HG03469 (cell line): ENCODE data around the gene SRGAP1.

Experiments used
- ATAC-seq: cut with Tn5 transposase; IDR thresholded peaks from one replicate; pipeline ENCODE4 v1.9.1; 2021; ENCODE audit warnings: mild to moderate bottlenecking, moderate library complexity, moderate number of reproducible peaks; ENCODE audit not compliant: unreplicated experiment

SRGAP1 gene

GRCh38 chr12:63929426-63929825 is 84.9 kb downstream of the SRGAP1 start:
- ATAC-seq, result no peak

- no peak for ATAC-seq
These were observed 86.5 kb downstream of the SRGAP1 start for GRCh38 chr12:63930971-63931370.

- no peak for ATAC-seq
These were observed 87.2 kb downstream of the SRGAP1 start for GRCh38 chr12:63931703-63932102.

- no peak for ATAC-seq
These were observed 90.4 kb downstream of the SRGAP1 start for GRCh38 chr12:63934936-63935335.

- ATAC-seq, result no peak
These were observed 90.9 kb downstream of the SRGAP1 start for GRCh38 chr12:63935361-63935760.

GRCh38 chr12:63937378-63938316 is 93.1 kb downstream of the SRGAP1 start:
- ATAC-seq, result no peak

GRCh38 chr12:63940310-63941005 is 96.0 kb downstream of the SRGAP1 start:
- no peak for ATAC-seq

- no peak for ATAC-seq
These were observed 96.8 kb downstream of the SRGAP1 start for GRCh38 chr12:63941166-63941800.

- ATAC-seq, result no peak
These were observed 97.4 kb downstream of the SRGAP1 start for GRCh38 chr12:63941879-63942278.

GRCh38 chr12:63942464-63943241 is 98.2 kb downstream of the SRGAP1 start:
- ATAC-seq, result no peak

- no peak for ATAC-seq
These were observed 99.6 kb downstream of the SRGAP1 start for GRCh38 chr12:63944034-63944579.

- no peak for ATAC-seq
These were observed 100.2 kb downstream of the SRGAP1 start for GRCh38 chr12:63944586-63945228.

- ATAC-seq, result no peak
These were observed 101.3 kb downstream of the SRGAP1 start for GRCh38 chr12:63945777-63946176.

- no peak for ATAC-seq
These were observed 103.7 kb downstream of the SRGAP1 start for GRCh38 chr12:63948211-63948610.

GRCh38 chr12:63949902-63950301 is 105.4 kb downstream of the SRGAP1 start:
- ATAC-seq, result no peak

- no peak for ATAC-seq
These were observed 108.5 kb downstream of the SRGAP1 start for GRCh38 chr12:63952995-63953394.

GRCh38 chr12:63955831-63956666 is 111.5 kb downstream of the SRGAP1 start:
- ATAC-seq, result no peak

- ATAC-seq, result no peak
These were observed 113.0 kb downstream of the SRGAP1 start for GRCh38 chr12:63957496-63957895.
